GM19023 (cell line): Measurements from ENCODE around the gene BRCA2.
A peak's percentile ranks its signal among the peaks of the same experiment; 100 is the strongest.

ENCODE experiments used
- ATAC-seq: cut with Tn5 transposase; IDR thresholded peaks from one replicate; pipeline ENCODE4 v1.9.1; 2021; ENCODE audit warnings: mild to moderate bottlenecking, moderate library complexity; ENCODE audit not compliant: unreplicated experiment

The BRCA2 gene

GRCh38 chr13:32315238-32316027 lies at the start of gene BRCA2, which contains the start of gene ZAR1L:
Gene BRCA2 (plus strand): TSS chr13:32315508. CDS start chr13:32316461, 953 bp downstream.
Gene ZAR1L (minus strand): TSS chr13:32315363. CDS start chr13:32311925, 3,438 bp downstream.
- ATAC-seq = peak; percentile 96

- no peak for ATAC-seq
Measured at GRCh38 chr13:32265726-32266125, 49.6 kb upstream of the BRCA2 start.

GRCh38 chr13:32266130-32266529 lies 49.2 kb upstream of the BRCA2 start:
- no peak for ATAC-seq

GRCh38 chr13:32267836-32268439 lies 47.4 kb upstream of the BRCA2 start:
- no peak for ATAC-seq

- no peak for ATAC-seq
Measured at GRCh38 chr13:32272021-32272683, 43.2 kb upstream of the BRCA2 start.

GRCh38 chr13:32277839-32278238 lies 37.5 kb upstream of the BRCA2 start:
- ATAC-seq = no peak

- ATAC-seq = no peak
Measured at GRCh38 chr13:32278426-32278825, 36.9 kb upstream of the BRCA2 start.

GRCh38 chr13:32281096-32281495 lies 34.2 kb upstream of the BRCA2 start:
- no peak for ATAC-seq

- ATAC-seq = no peak
Measured at GRCh38 chr13:32282096-32282711, 33.1 kb upstream of the BRCA2 start.

- no peak for ATAC-seq
Measured at GRCh38 chr13:32284927-32285632, 30.2 kb upstream of the BRCA2 start.

- ATAC-seq = no peak
Measured at GRCh38 chr13:32285633-32285965, 29.7 kb upstream of the BRCA2 start.

- ATAC-seq = no peak
Measured at GRCh38 chr13:32297206-32297605, 18.1 kb upstream of the BRCA2 start.

- no peak for ATAC-seq
Measured at GRCh38 chr13:32298695-32299094, 16.6 kb upstream of the BRCA2 start.

- no peak for ATAC-seq
Measured at GRCh38 chr13:32299893-32300292, 15.4 kb upstream of the BRCA2 start.

- ATAC-seq = no peak
Measured at GRCh38 chr13:32300406-32300805, 14.9 kb upstream of the BRCA2 start.

- ATAC-seq = no peak
Measured at GRCh38 chr13:32300920-32301319, 14.4 kb upstream of the BRCA2 start.

GRCh38 chr13:32302461-32302860 lies 12.8 kb upstream of the BRCA2 start:
- no peak for ATAC-seq

GRCh38 chr13:32305646-32306045 lies 9.7 kb upstream of the BRCA2 start:
- ATAC-seq = no peak

- no peak for ATAC-seq
Measured at GRCh38 chr13:32309312-32310133, 5.8 kb upstream of the BRCA2 start.

- ATAC-seq = peak; percentile 53
Measured at GRCh38 chr13:32310134-32310706, 5.1 kb upstream of the BRCA2 start.
